Measurements from ENCODE around the gene HENMT1.
"Not testable (repeated sequence)": the region's sequence is repeated elsewhere in the genome, so short reads cannot be mapped to it uniquely, and the experiment has no call there.

Gene HENMT1

DNA sequence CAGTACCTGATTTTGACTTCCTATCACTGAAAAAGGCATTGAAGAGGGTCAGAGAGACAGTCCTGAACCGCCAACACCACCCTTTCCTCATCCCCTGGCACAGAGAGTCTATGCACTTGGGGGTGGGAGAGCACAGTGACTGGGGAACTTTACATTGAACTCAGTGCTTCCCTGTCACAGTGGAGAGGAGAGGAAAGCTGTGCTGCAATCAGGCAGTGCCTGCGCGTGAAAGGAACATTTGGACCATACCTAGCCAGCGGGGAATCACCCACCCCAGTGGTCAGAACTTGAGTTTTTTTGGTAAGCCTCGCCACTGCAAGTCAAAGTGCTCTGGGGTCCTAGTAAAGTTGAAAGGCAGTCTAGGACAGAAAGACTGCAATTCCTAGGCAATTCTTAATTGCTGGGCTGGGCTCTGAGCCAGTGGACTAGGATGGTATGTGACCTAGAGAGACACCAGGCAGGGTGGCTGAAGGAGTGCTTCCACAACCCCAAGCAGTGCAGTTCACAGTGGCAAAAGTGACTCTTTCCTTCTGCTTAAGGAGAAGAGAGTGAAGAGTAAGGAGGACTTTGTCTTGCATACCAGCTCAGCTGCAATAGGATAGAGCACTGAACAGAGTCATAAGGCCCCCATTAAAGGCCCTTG is 9.4 kb upstream of the HENMT1 start:
- no peak for DNase-seq

DNA sequence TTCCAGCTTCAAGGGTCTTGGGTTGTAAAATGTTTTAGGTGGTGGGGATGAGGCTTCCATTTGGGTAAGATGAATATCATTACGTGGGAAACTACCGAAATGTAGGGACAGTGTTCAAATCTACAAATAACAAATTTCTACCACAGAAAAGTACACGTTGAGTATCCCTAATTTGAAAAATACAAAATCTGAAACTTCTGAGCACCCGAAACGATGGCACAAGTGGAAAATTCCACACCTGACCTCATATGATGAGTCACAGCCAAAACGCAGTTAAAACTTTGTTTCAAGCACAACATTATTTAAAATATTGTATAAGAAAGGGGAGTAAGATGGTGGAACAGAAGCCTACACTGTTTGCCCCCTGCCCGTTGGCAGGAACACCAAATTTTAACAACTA is 8.8 kb upstream of the HENMT1 start:
- DNase-seq = no peak

DNA sequence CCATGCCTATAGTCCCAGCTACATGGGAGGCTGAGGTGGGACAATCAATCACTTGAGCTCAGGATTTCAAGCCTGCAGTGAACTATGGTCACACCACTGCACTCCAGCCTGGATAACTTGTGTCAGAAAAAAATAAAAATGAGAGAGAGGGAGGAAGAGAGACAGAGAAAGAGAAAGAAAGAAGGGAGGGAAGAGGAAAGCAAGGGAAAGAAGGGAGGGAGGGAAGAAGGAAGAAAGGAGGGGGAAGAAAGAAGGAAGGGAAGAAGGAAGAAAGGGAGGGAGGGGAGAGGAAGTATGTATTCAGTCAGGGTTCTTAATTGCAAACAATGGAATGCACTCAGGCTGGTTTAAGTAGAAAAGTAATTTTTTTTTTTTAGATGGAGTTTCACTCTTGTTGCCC is 7.9 kb upstream of the HENMT1 start:
- DNase-seq = no peak

DNA sequence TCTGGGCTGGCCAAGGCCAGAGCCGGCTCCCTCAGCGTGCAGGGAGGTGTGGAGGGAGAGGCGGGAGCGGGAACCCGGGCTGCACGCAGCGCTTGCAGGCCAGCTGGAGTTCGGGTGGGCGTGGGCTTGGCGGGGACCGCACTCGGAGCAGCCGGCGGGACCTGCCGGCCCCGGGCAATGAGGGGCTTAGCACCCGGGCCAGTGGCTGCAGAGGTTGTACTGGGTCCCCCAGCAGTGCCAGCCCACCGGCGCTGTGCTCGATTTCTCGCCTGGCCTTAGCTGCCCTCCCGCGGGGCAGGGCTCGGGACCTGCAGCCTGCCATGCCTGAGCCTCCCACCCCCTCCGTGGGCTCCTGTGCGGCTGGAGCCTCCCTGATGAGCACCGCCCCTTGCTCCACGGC is 6.5 kb upstream of the HENMT1 start:
- not testable (repeated sequence) for DNase-seq

DNA sequence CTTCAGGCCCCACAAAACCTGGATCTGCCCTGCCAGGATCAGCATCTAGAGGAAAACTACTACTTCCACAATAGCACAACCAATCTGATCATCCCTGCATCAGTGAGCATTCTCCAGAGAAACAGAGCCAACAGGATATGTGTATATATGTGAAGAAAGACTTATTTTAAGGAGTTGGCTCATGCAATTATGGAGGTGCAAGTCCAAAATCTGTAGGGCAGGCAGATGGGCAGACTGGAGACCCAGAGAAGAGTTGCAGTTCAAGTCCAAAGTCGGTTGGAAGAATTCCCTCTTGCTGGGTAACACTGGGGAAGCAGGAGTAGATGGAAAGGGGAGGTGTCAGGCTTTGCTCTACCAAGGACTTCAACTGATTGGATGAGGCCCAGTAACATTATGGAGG is 4.9 kb upstream of the HENMT1 start:
- DNase-seq = no peak

DNA sequence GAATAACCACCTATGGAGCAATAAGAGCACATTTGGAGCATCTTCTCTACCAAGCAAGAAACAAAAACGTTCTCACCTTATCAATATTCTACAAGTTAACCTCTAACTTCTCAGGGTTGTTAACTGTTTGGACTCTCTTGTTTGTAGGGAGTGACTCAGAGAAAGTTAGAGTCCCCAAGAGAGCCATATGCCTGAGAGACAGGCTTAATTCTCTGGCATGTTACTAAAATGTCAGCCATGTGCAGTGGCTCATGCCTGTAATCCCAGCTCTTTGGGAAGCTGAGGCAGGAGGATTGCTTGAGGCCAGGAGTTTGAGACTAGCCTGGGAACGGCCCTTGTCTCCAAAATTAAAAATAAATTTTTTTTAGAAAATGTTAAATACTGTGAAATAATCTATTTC is 4.2 kb upstream of the HENMT1 start:
- DNase-seq = no peak

DNA sequence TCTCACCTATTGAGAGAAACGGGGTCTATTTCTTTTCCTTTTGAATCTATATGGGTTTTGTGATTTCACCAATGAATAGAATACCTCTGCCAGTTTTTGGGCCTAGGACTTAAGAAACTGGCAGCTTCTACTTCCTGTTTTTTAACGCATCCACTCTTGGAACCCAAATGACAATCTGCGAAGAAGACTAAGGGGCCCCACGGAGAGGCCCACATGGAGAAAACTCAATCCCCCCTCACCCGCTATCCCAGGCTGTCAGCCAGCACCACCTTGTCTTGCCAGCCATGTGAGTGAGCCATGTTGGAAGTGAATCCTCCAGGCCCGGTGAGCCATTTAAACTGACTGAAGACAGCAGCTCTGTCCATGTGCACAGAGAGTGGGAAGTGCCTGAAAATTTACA is 3.6 kb upstream of the HENMT1 start:
- DNase-seq = no peak

DNA sequence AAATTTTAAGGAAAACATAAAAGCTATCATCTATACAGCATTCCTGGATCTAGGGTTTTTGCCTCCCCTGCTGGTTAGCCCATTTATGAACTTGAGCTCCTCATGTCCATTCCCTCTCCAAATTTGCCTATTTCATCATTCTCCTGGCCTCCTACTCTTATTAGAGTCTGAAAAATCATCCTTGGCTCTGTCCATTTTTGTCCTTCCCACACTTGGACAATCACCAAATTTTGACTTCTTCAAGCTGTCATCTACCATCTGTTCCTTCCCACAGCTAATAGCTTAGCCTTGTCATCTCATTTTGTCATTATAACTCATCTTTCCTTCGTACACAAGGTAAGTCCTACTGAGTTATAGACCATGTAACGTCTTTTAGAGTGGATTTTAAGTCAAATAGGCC is 2.2 kb upstream of the HENMT1 start:
- peak; percentile 9 for DNase-seq

DNA sequence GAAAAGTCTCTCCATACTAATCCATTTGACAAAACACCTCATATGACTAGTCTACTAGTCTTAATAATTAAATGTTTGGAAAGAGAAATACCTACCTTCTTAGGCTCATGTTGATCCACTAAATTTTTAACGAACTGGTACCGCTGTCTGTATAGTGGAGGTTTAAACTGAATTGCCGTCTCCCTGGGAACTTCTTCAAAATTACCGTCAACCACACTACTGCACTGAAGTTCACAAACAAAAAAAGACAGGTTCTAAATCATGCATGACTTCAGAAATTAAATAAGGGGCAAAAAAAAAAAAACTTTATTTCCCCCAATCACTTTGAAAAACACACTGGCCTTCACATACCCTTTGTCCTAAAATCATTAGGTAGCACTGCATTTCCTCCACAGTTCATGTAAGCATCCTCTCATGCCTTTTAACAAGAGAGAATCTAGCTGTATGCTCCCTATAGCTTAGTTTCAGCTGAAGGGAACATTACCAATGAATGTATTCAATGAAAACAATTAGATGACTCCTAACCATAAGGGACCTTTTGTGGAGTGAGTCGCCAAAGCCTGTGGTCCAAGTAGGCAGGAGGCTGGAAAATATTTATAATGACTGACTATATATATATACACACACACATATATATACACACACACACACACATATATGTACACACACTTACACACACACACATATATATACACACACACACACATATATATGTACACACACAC is 3.4 kb downstream of the HENMT1 start:
- DNase-seq = no peak

DNA sequence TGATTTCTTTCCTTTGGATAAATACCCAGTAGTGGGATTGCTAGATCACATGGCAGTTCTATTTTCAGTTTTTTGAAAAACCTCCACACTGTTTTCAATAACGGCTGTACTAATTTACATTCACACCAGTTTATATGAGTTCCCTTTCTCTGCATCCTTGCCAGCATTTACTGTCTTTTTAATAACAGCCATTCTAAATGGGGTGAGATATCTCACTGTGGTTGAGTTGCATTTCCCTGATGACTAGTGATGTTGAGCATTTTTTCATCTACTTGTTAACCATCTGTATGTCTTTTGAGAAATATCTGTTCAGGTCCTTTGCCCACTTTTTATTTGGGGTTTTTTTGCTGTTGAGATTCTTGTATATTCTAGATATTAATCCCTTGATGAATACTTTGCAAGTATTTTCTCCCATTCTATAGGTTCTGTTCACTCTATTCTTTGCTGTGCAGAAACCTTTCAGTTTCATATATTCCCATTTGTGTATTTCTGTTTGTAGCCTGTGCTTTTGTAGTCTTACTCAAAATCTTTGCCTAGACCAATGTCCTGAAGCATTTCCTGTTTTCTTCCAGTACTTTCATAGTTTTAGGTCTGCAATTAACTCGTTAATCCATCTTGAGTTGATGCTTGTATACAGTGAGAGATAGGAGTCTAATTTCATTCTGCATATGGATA is 7.3 kb downstream of the HENMT1 start:
- no peak for DNase-seq

DNA sequence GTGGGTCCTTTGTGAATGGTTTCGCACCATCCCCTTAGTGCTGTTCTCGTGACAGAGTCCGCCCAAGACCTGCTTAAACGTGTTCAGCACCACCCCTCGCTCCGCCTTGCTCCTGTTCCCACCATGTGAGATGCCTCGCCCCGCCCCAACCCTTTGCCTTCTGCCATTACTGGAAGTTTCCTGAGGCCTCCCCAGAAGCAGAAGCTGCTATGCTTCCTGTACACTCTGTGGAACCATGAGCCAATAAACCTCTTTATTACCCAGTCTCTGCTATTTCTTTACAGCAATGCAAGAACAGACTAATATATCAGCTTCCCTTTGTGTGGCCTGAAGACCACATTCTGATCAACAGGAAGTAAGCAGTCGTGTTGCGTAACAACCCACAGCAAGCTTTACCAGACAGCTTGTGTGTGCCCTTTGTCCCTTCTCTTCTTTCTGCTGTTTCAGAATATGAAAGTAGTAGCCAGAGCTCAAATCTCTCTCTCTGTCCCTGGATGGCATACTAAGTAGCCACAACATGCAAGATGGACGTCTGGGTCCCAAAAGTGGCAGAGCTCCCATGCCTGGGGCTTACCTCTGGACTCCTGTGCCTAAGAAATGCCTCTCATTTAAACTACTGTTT is 14.1 kb downstream of the HENMT1 start:
- no peak for DNase-seq

DNA sequence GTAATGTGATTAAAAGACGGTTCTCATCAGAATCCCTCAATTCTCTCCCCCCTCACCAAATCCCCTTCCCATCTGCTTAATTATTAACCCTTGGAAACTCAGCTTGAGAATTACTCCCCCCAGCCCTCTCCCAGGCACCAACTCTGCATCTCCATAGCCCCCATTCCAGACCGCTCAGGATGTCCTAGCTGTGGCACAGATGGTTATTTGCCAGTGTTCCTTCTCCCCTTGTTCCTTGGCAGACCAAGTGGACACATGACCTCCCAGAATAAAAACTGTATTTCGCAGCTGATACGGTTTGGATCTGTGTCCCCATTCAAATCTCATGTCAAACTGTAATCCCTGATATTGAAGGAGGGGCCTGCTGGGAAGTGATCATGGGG is 14.6 kb downstream of the HENMT1 start:
- no peak for DNase-seq

DNA sequence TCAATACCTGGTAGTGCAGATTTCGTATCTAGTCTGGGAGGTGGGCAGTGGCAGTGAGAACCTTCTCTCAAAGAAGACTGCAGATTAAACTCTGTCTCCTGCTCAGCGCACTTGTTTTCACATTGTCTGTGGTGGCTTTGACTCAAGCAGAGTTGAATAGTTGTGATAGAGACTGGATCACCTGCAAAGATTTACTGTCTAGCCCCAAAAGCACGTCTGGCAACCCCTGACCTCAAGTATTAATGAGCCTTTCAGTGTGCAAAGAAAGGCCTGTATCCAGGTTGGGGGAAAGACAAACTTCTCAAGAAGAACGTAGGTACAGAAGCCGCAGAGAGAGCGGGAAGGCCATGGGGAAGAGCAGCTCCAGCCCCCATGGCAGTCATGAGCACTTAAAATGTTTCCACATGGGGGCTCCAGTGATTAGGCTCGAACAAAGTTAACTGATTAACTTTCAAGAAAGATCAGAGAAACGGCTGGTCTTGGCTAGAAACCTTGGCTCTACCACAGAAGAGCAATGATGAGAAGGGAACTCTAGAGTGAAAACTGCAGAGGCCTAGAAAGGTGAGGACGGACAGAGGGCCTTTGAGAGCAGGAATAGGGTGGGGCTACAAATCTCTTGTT is 15.2 kb downstream of the HENMT1 start:
- DNase-seq = no peak

DNA sequence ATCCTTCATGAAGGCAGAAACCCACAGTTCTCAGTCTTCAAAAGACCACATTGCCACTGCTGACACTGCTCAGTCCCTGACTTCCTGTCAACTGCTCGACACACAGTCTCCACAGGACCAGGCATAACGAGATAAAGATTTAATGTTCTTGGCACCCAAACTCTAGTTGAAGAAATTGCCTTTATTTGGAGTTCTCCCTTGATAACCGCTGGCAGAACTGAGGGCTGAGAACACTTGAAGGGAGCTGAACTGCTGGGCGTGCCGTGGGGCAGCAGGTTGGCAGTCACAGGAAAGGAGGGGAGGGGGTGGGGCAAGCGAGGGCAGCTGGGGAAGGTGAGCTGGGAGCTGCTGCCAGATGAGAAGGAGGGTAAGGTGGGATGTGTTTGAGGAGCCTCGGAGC is 15.9 kb downstream of the HENMT1 start:
- peak; percentile 6 for DNase-seq

DNA sequence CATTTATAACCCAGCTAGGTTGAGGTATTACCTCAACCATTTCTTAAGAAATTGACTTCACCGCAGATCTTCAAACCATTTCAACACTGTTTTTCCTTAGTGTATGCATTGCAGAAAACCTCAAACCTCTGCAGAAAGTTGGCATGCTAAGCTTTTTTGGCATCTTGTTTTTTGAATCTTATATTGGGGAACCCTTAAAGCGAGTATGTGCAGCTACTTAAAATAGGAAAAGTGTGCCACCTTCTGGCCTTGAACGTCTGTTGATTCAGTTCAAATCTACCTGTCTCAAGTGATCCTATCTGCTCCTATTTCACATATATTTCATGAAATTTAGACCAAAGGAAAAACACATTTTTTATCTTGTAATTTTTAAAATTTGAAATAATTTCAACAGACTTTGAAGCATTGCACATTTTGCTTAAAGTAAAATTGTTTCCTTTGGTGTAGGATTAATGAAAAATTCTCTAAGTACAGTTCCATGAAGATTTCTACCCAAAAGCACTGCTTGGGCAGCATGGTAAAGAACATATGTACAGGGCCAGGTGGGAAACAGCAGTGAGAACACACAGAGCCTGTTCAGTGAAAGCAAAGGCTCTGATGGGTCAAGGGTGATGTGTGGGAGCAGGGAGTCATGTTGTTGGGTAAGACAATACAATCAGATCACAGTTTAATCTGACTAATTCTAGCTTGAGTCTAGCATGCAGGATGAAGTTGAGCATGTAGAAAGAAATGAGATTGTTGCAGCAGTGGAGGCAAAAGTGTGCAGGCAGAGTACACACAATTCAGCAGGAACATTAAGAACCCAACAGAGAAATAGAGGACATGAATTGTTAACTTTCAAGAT is 17.2 kb downstream of the HENMT1 start:
- DNase-seq = peak; percentile 48

DNA sequence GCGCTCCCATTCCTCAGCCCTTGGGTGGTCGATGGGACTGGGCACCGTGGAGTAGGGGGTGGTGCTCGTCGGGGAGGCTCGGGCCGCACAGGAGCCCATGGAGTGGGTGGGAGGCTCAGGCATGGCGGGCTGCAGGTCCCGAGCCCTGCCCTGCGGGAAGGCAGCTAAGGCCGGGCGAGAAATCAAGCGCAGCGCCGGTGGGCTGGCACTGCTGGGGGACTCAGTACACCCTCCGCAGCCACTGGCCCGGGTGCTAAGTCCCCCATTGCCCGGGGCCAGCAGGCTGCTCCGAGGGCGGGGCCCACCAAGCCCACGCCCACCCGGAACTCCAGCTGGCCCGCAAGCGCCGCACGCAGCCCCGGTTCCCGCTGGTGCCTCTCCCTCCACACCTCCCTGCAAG is 20.0 kb downstream of the HENMT1 start:
- not testable (repeated sequence) for DNase-seq

DNA sequence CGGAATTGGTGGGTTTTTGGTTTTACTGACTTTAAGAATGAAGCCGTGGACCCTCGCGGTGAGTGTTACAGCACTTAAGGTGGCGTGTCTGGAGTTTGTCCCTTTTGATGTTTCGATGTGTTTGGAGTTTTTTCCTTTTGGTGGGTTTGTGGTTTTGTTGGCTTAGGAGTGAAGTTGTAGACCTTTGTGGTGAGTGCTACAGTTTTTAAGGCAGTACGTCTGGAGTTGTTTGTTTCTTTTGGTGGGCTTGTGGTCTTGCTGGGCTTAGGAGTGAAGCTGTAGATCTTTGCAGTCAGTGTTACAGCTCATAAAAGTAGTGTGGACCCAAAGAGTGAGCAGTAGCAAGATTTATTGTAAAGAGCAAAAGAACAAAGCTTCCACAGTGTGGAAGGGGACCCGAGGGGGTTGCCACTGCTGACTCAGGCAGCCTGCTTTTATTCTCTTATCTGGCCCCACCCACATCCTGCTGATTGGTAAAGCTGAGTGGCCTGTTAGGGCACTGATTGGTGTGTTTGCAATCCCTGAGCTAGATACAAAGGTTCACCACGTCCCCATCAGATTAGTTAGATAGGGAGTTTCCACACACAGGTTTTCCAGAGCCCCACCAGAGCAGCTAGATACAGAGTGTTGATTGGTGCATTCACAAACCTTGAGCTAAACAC is 20.9 kb downstream of the HENMT1 start:
- DNase-seq = no peak

DNA sequence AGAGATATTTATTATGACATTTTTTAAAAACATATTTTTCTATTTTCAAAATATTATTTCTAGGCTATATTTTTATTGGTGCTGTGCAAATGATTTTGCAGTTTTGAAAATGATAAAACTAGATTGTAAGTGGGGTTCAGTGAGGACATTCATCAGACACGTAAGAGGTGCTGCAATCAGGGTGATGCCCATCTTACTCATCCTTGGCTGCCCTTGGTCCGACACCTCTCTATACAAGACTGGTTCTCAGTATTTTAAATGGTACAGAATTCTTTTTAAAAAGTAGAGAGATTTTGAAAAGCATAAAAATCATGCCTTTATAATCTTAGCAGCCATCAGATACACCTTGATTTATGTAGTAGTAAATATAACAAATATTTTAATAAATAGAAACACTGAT is 24.0 kb downstream of the HENMT1 start:
- DNase-seq = no peak

DNA sequence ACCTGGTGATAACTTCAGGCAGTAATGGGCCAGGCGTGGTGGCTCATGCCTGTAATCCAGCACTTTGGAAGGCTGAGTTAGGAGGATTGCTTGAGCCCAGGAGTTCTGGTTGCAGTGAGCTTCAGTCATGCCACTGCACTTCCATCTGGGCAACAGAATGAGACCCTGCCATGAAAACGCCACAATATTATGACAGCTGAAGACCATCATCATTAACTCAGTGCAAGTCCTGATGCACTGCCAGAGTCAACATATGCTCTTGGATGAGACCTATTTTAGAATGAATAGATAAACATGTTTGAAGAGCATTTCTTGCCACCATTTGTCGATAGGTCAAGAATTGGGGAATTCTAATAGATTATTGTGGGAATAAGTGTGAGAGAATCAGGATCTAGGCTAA is 26.4 kb downstream of the HENMT1 start:
- no peak for DNase-seq

DNA sequence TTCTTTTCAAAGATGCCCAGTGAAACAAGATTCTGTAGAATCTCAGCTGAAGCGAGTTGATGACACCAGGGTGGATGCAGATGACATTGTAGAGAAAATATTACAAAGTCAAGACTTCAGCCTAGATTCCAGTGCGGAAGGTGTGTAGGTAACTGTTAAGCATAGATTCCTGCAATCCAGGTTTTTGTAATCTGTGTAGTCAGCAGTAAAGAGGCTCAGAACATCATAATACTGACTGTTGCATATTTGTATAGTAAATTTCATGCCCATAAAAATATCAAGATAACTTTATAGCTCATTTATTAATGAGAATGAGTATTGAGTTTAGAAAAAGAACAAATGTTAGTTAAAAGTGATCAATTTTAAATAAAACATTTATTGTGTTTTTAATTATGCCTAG is 32.2 kb downstream of the HENMT1 start:
- no peak for DNase-seq

DNA sequence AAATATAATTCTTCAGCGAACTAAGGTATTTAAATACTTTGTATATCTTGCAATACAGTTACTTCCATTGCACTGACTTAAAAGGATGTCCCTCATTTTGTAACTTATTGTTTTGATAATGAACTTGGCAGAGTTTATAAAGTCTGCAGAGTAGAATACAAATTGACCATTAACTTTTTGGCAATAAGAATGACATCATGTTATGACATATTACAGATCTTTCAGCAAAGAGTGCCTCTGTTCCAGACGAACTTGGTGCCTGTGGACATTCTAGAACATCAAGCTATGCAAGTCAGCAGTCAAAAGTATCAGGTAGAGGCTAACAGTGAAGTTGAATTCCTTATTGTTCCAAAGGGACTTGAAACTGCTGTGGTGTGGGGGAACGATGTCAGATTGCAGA is 32.9 kb downstream of the HENMT1 start:
- DNase-seq = no peak

DNA sequence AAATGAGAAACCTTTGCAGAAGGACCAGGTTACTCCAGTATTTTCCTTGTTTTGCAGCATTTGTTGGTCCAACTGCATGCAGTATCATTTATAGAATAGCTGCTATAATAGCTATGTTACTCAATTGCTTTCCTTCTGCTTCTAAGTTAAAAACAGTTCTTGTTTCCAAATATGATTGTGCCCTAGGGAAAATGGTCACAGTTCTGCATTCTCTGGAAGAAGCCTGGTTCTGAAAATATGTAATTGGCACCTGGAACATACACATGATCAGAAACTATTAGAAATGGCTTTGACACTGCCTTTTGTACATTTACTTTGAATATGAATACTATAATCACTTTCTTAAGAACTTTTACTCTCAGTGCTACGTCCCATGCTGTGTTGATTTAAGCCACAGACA is 33.6 kb downstream of the HENMT1 start:
- DNase-seq = peak; percentile 35
